Stimulated activated CD4-positive, alpha-beta T cell treated with anti-CD3 and anti-CD28 coated beads, Interleukin-4, amount 100 ng/mL, for 48 hours (primary cell): Measurements from ENCODE around the gene FHIT.
"Not testable (repeated sequence)": the region's sequence is repeated elsewhere in the genome, so short reads cannot be mapped to it uniquely, and the experiment has no call there.

Source experiments
- DNase-seq, 2 donors: peaks; one replicate each; pipeline ENCODE4 v3.0.0-alpha.2; 2020; ENCODE audit warnings: low read depth in 2 of 2

The FHIT gene

GRCh38 chr3:60989626-60990441 is 261.4 kb downstream of the FHIT start:
- DNase-seq = no peak

DNA sequence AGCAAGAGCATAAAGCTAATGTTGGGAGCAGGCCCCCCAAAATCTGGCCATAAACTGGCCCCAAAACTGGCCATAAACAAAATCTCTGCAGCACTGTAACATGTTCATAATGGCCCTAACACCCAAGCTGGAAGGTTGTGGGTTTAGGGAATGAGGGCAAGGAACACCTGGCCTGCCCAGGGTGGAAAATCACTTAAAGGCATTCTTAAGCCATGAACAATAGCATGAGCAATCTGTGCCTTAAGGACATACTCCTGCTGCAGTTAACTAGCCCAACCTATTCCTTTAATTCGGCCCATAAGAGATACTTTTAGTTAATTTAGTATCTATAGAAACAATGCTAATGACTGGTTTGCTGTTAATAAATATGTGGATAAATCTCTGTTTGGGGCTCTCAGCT is 264.1 kb downstream of the FHIT start:
- DNase-seq = not testable (repeated sequence)

DNA sequence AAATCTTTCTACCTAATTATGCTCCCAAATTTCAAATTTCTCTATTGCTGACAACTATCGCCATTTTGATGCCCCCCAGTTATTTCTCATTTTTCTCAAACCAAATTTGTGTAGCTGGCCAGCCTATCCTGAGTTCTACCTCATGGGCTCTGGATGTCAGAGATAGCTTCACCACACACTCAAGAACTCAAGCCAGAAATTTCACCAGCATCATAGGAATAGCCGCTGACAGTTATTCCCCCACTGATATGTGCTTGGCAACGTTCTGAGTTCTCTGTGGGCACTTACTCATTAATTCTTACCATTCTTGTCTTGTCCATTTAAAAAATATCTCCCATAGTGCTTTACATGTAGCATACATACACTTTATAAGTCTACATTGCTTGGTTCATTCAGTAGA is 264.7 kb downstream of the FHIT start:
- no peak for DNase-seq

- DNase-seq = no peak
These were observed 267.3 kb downstream of the FHIT start for GRCh38 chr3:60983906-60984305.

DNA sequence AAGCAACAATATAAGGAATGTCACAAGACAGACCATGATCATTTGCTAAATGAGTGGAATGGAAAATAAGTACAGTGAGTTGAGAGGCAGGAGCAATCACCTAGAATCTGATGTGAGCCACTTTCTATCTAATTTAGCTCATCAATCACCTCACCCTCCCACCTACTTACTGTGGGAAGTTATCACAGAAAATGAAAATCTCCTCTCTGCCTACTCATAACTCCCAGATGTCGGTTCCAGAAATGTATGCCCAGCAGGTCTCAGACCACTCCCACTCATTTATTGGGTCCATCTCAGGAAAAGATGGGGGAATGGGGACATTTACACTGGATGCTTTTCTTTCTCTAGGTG is 270.9 kb downstream of the FHIT start:
- DNase-seq = no peak

GRCh38 chr3:60979461-60980341 is 271.6 kb downstream of the FHIT start:
- no peak for DNase-seq

DNA sequence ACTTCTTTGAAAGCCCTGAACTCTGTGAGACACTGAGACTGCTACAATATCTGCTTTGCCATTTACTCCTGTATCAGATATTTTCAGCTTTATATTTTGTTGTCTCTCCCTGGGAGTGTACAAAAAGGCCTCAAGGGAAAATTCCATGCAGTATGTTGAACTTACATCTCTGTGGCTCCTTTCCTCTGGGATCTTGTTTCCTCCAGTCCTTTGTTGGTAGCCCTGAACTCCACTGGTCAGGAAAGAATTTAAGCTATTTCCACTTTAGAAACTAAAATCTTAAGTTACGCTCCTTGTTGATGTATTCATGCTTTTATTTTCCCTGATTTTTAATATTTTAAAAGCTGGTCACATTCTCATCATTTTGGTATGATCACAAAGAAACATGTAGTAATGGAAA is 277.9 kb downstream of the FHIT start:
- DNase-seq = no peak

- DNase-seq = no peak
These were observed 278.7 kb downstream of the FHIT start for GRCh38 chr3:60972599-60972998.

GRCh38 chr3:60970850-60971249 is 280.4 kb downstream of the FHIT start:
- no peak for DNase-seq

- DNase-seq = no peak
These were observed 284.1 kb downstream of the FHIT start for GRCh38 chr3:60967141-60967540.

- DNase-seq = no peak
These were observed 293.7 kb downstream of the FHIT start for GRCh38 chr3:60957541-60957940.

DNA sequence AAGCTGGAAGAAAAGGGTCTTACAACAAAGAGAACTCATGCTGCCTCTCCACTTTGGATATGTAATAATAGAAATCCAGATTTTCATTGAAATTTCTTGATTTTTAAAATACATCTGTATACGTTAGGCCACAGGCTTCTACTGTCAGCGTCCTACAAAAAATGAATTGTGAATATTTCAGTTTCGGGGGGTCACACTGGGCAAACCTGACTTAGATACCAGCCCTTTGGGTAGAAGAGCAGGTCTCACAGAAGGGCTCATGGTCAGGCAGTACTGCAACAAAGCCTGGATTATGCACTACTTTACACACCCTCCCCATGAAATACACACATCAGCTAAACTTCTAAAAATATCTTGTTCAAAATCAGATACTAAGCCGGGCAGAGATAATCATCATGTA is 294.5 kb downstream of the FHIT start:
- DNase-seq = no peak

DNA sequence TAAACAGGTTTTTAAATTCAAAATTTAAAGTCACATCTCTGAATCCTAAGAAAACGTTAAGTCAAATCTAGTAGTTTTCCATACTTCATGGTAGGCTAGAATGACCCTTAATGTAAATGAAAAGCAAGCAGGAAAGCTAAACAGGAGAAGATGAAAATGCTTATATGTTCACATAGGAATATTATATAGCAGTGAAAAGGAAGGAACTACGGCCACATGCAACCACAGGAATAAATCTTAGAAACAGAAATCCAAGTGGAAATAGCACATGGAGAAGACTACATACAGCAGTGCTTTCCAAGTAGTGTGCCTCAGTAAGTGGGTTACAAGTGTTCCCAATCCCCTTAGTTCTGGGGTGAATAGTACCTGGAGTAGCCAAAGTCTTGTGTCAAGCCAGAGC is 296.2 kb downstream of the FHIT start:
- no peak for DNase-seq

GRCh38 chr3:60954048-60954447 is 297.2 kb downstream of the FHIT start:
- DNase-seq = no peak

- no peak for DNase-seq
These were observed 297.9 kb downstream of the FHIT start for GRCh38 chr3:60953351-60953750.

DNA sequence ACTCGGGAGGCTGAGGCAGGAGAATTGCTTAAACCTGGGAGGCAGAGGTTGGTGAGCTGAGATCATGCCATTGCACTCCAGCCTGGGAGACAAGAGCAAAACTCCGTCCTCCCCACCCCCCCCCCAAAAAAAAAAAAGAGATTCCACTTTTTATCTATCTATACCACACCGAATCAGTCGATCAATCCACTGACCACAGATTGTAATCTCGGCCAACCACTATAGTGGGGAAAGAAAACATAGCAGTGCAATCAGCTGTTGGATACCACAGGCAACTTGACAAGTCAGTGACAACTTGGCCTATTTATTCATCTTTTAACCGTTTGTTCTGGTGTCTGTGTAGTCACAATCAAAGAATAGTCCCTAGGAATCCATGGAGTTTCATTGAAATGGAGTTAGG is 299.2 kb downstream of the FHIT start:
- DNase-seq = no peak

- DNase-seq = no peak
These were observed 302.1 kb downstream of the FHIT start for GRCh38 chr3:60949146-60949545.

DNA sequence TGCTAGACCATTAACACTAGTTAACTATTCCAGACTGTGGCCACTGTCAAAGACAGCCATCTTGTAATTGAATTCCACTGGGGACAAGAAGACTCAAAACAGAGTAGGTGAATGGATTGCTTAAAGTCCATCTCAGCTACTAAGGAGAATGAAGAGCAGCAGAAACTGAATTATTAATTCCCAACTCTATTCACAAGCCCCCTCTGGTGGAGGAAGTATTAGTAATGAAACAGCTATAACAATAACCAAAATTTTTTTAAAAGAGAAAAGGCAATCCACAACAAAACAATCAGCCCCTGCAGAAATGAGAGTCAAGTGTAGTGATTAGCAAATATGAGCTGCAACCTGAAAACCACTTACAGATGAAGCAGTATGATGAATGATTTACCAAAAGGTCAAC is 302.8 kb downstream of the FHIT start:
- no peak for DNase-seq

GRCh38 chr3:60935709-60936108 is 315.5 kb downstream of the FHIT start:
- no peak for DNase-seq

- no peak for DNase-seq
These were observed 317.4 kb downstream of the FHIT start for GRCh38 chr3:60933824-60934223.

- no peak for DNase-seq
These were observed 318.6 kb downstream of the FHIT start for GRCh38 chr3:60932643-60933042.

GRCh38 chr3:60932170-60932569 is 319.1 kb downstream of the FHIT start:
- DNase-seq = no peak

DNA sequence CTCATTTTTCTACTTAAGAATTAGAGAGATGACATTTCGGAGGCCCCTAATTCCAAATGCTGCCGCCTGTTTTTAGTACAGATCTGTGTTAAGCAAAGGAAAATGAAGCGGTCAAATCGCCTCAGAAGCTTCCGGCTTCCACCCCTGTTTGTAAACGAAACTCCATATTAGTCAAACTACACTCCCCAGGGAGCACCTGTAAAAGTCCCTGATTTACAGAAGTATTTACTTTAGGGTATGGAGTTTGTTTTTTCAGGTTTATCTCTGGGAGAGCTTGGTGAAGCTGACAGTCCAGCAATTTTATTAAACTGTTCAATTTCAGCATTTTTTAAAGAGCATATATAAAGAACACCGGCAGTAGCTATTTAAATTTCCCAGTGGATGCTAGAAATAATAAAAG is 319.8 kb downstream of the FHIT start:
- no peak for DNase-seq
